ENCODE measurements around the gene FOXRED1. TPM values are rescaled to one million over a fixed set of nuclear protein-coding genes. Genes with fewer than 3 reads are reported as not detected.

FOXRED1 gene
- total RNA-seq, 1 experiment from 2014 or later = 17.3 TPM

DNA sequence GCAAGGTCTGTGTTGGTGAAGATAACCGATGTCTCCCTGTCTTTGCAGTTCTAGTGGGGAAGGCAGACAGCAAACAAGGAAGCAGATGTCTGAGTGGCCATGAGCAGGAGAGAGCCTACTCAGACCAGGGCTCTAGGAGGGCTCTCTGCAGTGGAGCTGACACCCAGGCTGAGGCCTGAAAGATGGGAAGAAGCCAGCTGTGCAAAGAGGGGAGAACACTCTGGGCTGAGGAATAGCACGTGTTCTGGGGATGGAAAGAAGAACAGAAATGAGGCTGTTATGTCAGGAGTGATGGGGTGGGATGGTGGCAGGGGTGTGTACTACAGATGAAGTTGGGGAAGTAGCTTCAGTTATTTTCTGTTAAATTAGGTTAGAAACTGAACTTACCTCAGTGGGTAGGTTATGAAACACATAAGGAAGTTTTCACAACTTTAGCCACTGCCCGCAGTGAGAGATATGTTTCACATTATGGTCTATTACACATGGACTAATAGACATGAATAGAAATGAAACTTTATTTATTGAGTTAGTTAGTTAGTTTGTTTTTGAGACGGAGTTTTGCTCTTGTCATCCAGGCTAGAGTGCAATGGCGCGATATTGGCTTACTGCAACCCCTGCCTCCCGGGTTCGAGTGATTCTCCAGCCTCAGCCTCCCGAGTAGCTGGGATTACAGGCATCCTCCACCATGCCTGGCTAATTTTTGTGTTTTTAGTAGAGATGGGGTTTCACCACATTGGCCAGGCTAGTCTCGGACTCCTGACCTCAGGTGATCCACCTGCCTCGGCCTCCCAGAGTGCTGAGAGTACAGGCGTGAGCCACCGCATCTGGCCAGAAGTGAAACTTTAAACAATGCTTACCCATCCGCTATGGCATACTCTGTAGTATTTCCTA is 42.7 kb downstream of the FOXRED1 start:
- DNase-seq (ENCODE audit: low read depth) = no peak

DNA sequence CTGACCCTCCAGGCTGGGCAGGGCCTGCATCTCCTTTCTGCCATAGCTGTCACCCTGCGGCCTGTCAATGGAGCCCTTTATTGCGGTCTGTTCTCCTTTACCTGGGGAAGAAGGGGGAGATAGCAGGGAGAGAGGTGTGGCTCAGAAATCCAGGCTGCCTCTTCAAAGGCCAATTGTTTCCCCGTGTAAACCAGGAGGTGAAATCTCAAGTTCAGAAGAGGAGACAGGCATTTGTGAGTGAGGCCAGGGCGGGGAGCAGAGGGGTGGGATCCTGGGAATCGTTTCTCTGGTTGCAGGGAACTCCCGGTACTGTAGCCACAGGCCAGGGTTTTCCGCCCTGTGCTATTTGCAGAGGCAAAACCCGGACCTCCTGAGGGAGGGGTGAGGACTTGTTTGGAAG is 44.0 kb downstream of the FOXRED1 start:
- DNase-seq (ENCODE audit: low read depth) = no peak

DNA sequence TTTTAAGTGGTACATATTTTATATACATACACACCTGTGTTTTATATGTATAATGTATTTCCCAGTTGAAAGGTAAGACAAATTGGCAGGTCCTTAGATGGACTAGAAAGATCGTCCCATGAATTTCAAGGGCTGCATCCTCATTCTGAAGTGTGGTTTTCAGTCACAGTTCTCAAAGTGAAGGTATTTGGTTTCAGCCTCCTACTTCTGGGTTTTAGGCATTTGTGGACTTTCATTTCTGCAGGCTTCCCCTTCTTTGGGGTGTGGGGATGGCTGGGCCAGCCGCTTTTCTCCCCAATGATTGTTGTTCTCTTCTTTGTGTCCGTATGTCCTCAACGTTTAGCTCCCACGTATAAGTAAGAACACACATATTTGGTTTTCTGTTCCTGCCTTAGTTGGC is 44.9 kb downstream of the FOXRED1 start:
- DNase-seq (ENCODE audit: low read depth) = no peak

GRCh38 chr11:126317432-126317755 is 48.4 kb downstream of the FOXRED1 start:
- peak; percentile 79 for DNase-seq (ENCODE audit: low read depth)

DNA sequence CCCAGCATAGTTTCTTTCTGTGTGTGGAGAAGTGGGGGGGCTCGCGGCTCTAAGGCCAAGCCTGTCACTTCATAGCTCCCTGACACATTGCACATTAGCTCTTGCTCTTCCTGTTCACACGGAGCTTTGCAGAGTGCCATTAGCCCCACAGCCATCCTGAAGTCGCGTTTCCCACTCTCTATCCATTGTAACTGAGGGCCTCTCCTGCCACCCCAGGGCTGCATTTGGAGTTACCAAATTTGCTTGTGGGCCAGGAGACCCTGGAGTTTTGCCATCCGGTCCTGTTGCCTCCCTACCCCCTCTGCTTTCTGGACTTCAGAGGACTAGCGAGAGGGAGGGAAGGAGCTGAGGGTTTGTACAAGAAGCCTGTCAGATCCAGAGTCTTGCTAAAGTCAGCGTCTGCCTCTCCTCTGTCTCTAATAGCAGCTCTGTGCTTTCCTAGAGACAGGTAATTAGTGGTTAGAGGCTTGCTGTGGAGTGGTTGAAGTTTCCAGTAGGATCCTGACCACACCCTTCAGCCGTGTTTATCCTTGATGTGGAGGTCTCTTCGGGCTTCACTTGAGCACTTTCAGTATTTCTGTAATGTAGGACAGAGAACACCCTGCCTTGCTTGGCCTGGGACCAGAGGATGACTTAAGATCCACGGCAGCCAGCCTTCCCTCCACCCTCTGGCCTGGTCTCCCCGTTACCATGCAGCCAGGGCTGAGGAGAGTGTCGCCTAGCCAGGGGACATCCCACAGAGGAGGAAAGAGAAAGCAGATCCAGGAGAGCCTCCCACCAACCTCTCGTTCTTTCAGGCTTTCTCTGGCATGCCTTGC is 49.0 kb downstream of the FOXRED1 start:
- peak; percentile 95 for DNase-seq (ENCODE audit: low read depth)

GRCh38 chr11:126318574-126319373 is 49.8 kb downstream of the FOXRED1 start:
- DNase-seq (ENCODE audit: low read depth) = peak; percentile 99

DNA sequence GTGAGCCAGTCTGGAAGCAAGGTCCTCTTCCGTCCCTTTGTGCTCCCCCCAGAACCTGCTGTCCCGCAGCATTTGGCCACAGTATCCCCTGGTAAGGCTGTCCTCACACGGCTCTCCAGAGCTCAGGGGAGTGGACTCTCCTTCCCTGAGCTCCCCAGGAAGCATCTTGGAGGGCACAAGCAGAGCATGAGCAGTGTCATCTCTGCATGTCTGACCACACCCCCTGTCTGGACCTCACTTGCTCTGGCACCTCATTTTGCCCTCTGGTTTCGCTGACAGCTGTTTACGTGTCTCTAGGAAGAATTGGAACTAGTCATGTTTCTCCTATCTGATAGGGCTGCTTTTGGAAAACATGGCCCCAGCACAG is 50.4 kb downstream of the FOXRED1 start:
- peak; percentile 59 for DNase-seq (ENCODE audit: low read depth)

- DNase-seq (ENCODE audit: low read depth) = no peak
These were observed 54.0 kb downstream of the FOXRED1 start for GRCh38 chr11:126322996-126323395.

DNA sequence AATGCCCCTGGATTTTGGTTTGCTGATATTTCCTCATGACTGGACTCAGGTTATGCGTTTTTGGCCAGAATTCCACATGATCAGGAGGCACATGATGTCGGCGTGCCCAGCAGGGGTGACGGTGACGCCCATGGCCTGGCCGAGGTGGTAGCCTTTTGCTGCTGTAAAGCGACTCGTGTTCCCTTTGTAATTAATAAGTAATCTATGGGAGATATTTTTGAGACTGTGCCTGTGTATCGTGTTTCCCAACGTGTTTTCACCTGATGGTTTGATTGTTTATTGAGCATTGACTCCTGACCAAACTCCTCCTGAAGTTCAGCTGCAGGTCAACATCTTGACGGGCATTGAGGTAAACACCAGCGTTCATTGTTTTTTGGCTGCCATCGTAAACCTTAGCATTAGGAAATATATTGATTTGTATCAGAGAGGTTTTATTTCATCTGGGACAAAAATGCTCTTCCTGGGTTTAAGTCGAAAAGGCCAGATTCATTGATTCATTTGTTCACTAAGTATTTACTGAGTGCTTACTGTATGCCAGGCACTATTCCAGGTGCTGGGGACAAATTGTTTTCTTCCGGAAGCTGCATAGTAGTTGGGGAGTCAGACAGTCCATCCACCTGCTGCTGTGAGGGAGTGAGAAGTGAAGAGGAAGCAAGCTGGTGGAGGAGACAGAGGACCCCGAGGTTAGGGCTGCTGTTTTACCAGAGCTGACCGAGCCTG is 58.5 kb downstream of the FOXRED1 start:
- DNase-seq (ENCODE audit: low read depth) = no peak

Other genes with a start within 250 kb of the FOXRED1 start
- gene CDON, start 206.3 kb upstream of the FOXRED1 start, total RNA-seq (2014; rRNA removed; shearing (Covaris generic)) = 14.8 and 17.8 TPM in 2 replicates
- gene RPUSD4, start 57.5 kb upstream of the FOXRED1 start, total RNA-seq (2014; rRNA removed; shearing (Covaris generic)) = 16.1 and 18.8 TPM in 2 replicates
- gene FAM118B, start 57.4 kb upstream of the FOXRED1 start, total RNA-seq (2014; rRNA removed; shearing (Covaris generic)) = 33.6 and 36.3 TPM in 2 replicates
- gene SRPRA, start 259 bp upstream of the FOXRED1 start, total RNA-seq (2014; rRNA removed; shearing (Covaris generic)) = 130 and 143 TPM in 2 replicates
- 4.2 and 4.8 TPM in 2 replicates for gene TIRAP, start 13.9 kb downstream of the FOXRED1 start, total RNA-seq (2014; rRNA removed; shearing (Covaris generic))
- 41.7 and 50.0 TPM in 2 replicates for gene DCPS, start 34.9 kb downstream of the FOXRED1 start, total RNA-seq (2014; rRNA removed; shearing (Covaris generic))
- gene ST3GAL4, start 86.5 kb downstream of the FOXRED1 start, total RNA-seq (2014; rRNA removed; shearing (Covaris generic)) = 99.7 and 108 TPM in 2 replicates

All from RPMI7951 (cell line).